Measurements from ENCODE around the gene LPA.

The LPA gene

GRCh38 chr6:160513836-160514235, 150.2 kb downstream of the LPA start:
- no peak for DNase-seq

GRCh38 chr6:160510976-160511617, 153.0 kb downstream of the LPA start:
- no peak for DNase-seq

GRCh38 chr6:160510199-160510598, 153.9 kb downstream of the LPA start:
- DNase-seq = no peak

GRCh38 chr6:160509610-160510009, 154.5 kb downstream of the LPA start:
- DNase-seq = no peak

- DNase-seq = no peak
Observed at GRCh38 chr6:160508599-160508998, 155.5 kb downstream of the LPA start.

GRCh38 chr6:160507420-160507819, 156.7 kb downstream of the LPA start:
- no peak for DNase-seq

GRCh38 chr6:160505970-160506369, 158.1 kb downstream of the LPA start:
- no peak for DNase-seq

GRCh38 chr6:160500639-160501038, 163.4 kb downstream of the LPA start:
- no peak for DNase-seq

GRCh38 chr6:160494576-160494975, 169.5 kb downstream of the LPA start:
- DNase-seq = no peak

GRCh38 chr6:160489091-160489490, 175.0 kb downstream of the LPA start:
- DNase-seq = no peak

GRCh38 chr6:160487116-160487515, 177.0 kb downstream of the LPA start:
- DNase-seq = no peak

Data from retina (tissue), 1 donor.